Measurements from ENCODE around the gene SLC9A8. TPM values are rescaled to one million over a fixed set of nuclear protein-coding genes. Genes with fewer than 3 reads are reported as not detected.

Gene SLC9A8
- total RNA-seq, 1 experiment from 2014 or later: 7.5 TPM

DNA sequence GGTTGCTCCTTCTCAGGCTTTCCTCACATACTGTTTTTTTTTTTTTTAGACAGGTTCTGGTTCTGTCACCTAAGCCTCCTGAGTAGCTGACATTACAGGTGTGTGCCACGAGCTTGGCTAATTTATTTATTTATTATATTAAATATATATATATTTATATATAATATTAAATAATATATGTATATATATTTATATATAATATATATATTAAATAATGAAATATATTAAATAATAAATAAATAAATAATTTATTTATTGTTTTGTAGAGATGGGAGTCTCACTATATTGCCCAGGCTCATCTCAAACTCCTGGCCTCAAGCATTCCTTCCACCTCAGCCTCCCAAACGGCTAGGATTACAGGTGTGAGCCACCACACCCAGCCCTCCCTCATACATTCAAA is 28.3 kb upstream of the SLC9A8 start:
- Histone ChIP-seq H3K4me1 (ENCODE audit: insufficient read depth, low read length) (no peaks in the 10 kb centered on the region), H2BK15ac (ENCODE audit: low read depth, low read length) (no peak overlapping the region), H3K27ac (ENCODE audit: insufficient read length, low read depth, low read length) (no peak overlapping the region), H2BK120ac (ENCODE audit: low read depth, low read length, poor library complexity, severe bottlenecking) (no peak overlapping the region), H3K23me2 (ENCODE audit: insufficient read length, low read depth, low read length, poor library complexity, severe bottlenecking) (no peaks in the 10 kb centered on the region), H2BK12ac (ENCODE audit: insufficient read length, low read depth, low read length) (no peak overlapping the region), H3K56ac (ENCODE audit: insufficient read length, low read depth, low read length) (no peak overlapping the region), H3K9ac (ENCODE audit: extremely low read depth, insufficient read length, low read length) (no peak overlapping the region), H4K8ac (replicated peaks; ENCODE audit: insufficient read length, low read depth, low read length) (no peak overlapping the region), H2BK20ac (ENCODE audit: low read depth, low read length, poor library complexity, severe bottlenecking) (no peak overlapping the region), H4K5ac (ENCODE audit: insufficient read length, low read depth, low read length) (no peak overlapping the region), H3K79me1 (ENCODE audit: insufficient read depth, low read depth, low read length, poor library complexity, severe bottlenecking) (no peaks in the 10 kb centered on the region), H3K27me3 (ENCODE audit: insufficient read depth, low read length) (no peaks in the 10 kb centered on the region), H4K91ac (ENCODE audit: insufficient read length, low read depth, low read length) (no peak overlapping the region), H3K18ac (ENCODE audit: insufficient read length, low read depth, low read length) (no peak overlapping the region), H3K14ac (ENCODE audit: insufficient read depth, low read length) (no peak overlapping the region), H3K23ac (ENCODE audit: insufficient read length, low read depth, low read length) (no peak overlapping the region), H3K9me3 (ENCODE audit: control insufficient read depth, low read depth, low read length) (no peaks in the 10 kb centered on the region), H2AK5ac (ENCODE audit: insufficient read length, low read length) (no peak overlapping the region), H3K4ac (ENCODE audit: low read depth, low read length) (no peak overlapping the region), H2AFZ (ENCODE audit: low read length) (no peak overlapping the region), H3K79me2 (ENCODE audit: insufficient read depth, low read length) (no peaks in the 10 kb centered on the region), H3K4me2 (ENCODE audit: insufficient read depth, insufficient read length, low read length) (no peak overlapping the region), H3T11ph (ENCODE audit: low read length) (no peak overlapping the region), H4K20me1 (ENCODE audit: control insufficient read depth, insufficient read depth, insufficient read length) (no peaks in the 10 kb centered on the region), H2BK5ac (ENCODE audit: insufficient read length, low read length) (no peak overlapping the region)
- Mint-ChIP-seq H3K9me3 (no peaks in the 10 kb centered on the region), H3K27ac (no peak overlapping the region), H3K27me3 (ENCODE audit: low read depth) (no peaks in the 10 kb centered on the region), H3K36me3 (ENCODE audit: insufficient read depth in 1 of 3, low read depth in 3 of 3) (no peaks in the 10 kb centered on the region), H3K4me3 (no peak overlapping the region), H3K4me1 (peaks cover 3 to 4% of the 10 kb centered on the region in 2 experiments; a peak in 1 of 4 replicates)
- TF ChIP-seq CTCF (conservative IDR thresholded peaks at IDR 0.05): no peak
- no peak for DNase-seq
- no CpG with 5 or more reads among the region's 2 CpGs for WGBS (ENCODE audit: extremely low coverage, insufficient read length, low lambda C conversion rate)

All from H9 (cell line).